Measurements from ENCODE around the gene SRPK2. TPM values are rescaled to one million over a fixed set of nuclear protein-coding genes. Genes with fewer than 3 reads are reported as not detected.
"Not testable (repeated sequence)": the region's sequence is repeated elsewhere in the genome, so short reads cannot be mapped to it uniquely, and the experiment has no call there.

The SRPK2 gene
- 56.4 and 58.3 TPM in 2 replicates for total RNA-seq

GRCh38 chr7:105388356-105389087 is at the start of gene SRPK2:
Gene SRPK2 (minus strand): TSS chr7:105388921.
- intact Hi-C loops (cut with micrococcal nuclease), result loop anchor here (1.0 to 5.0 kb wide), 8 partner anchors 36 to 1181 kb away; partner anchors contain the start of genes ORC5 and PUS7
- Mint-ChIP-seq H3K4me1 (ENCODE audit: low read depth) (peaks cover 29% of the 10 kb centered on the region), H3K27ac (peak within 1 kb of the TSS; percentile 95), H3K36me3 (ENCODE audit: low read depth) (peaks cover 9% of the 10 kb centered on the region), H3K9me3 (no peaks in the 10 kb centered on the region), H3K4me3 (peak within 1 kb of the TSS; percentile 95), H3K27me3 (ENCODE audit: insufficient read depth) (peaks cover 4% of the 10 kb centered on the region)
- DNase-seq (ENCODE audit: low spot score), result peak; percentile 75

DNA sequence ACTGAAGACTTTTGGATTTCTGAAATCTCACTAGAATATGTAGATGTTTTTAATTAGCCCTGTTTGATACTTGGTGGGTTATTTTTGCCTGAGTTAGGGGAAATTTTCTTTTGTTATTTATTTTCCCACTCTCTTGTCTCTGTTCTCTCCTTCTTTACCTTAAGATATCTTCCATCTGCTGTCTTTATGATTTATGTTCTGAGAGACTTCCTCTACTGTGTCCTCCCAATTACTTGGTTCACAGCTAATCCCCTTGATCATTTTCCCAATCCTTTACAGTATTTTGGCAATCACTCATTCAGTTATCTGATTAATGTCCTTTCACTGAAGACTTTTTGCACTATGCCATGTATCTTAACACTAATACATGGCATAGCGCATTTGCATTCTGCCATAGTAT is 49.5 kb upstream of the SRPK2 start:
- Mint-ChIP-seq H3K27ac (no peak overlapping the region), H3K36me3 (ENCODE audit: low read depth) (no peaks in the 10 kb centered on the region), H3K4me3 (no peak overlapping the region), H3K9me3 (no peaks in the 10 kb centered on the region), H3K4me1 (ENCODE audit: low read depth) (no peaks in the 10 kb centered on the region), H3K27me3 (ENCODE audit: insufficient read depth) (no peaks in the 10 kb centered on the region)
- intact Hi-C loops (cut with micrococcal nuclease), result no loop called here
- DNase-seq (ENCODE audit: low spot score), result no peak

GRCh38 chr7:105437356-105437755 is 48.6 kb upstream of the SRPK2 start:
- H3K4me3 Mint-ChIP-seq; DNase-seq (ENCODE audit: low spot score); H3K27ac Mint-ChIP-seq; H3K36me3 Mint-ChIP-seq (ENCODE audit: low read depth); intact Hi-C loops (cut with micrococcal nuclease); H3K4me1 Mint-ChIP-seq (ENCODE audit: low read depth); H3K27me3 Mint-ChIP-seq (ENCODE audit: insufficient read depth); H3K9me3 Mint-ChIP-seq: not testable (repeated sequence)

DNA sequence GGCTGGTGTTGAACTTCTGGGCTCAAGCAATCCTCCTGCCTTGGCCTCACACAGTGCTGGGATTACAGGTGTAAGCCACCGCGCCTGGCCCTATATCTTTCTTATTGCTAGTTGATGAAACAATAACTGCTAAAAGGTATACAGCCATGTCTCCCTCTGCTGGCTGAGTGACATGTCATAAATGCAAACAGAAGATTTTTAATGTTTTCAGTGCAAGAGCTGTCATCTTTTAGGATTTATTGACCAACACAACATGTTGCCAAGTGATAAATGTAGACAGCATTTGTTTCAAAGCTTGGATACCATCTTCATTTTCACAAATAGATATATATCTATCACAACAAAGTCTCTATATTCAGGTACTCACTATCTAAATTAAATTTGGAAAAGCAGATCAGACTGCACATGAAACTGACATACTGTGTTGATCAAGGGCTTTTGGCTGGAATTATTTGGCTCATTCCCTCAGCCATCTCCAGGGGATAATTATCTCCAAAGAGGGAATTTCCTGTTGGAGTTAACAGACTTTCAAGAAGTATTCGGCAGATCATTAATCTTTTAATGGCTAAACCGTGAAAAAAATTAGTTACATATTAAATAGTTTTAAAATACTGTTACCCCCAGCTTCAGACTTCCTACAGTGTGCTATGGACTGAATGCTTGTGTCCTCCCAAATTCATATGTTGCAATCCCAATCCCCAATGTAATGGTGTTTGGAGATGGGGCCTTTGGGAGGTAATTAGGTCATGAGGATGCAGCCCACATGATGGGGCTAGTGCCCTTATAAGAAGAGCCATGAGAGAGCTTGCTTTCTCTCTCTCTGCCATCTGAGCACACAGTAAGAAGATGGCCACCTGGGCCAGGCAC is 41.3 kb upstream of the SRPK2 start:
- intact Hi-C loops (cut with micrococcal nuclease), result loop anchor here (1.0 to 5.0 kb wide), 5 partner anchors 133 to 507 kb away; no protein-coding TSS in a partner anchor
- peak; percentile 19 for DNase-seq (ENCODE audit: low spot score)
- H3K36me3 Mint-ChIP-seq (ENCODE audit: low read depth), result no peaks in the 10 kb centered on the region
- H3K4me1 Mint-ChIP-seq (ENCODE audit: low read depth), result peaks cover 12% of the 10 kb centered on the region
- no peaks in the 10 kb centered on the region for H3K27me3 Mint-ChIP-seq (ENCODE audit: insufficient read depth)
- H3K27ac Mint-ChIP-seq, result no peak overlapping the region
- H3K9me3 Mint-ChIP-seq, result no peaks in the 10 kb centered on the region
- no peak overlapping the region for H3K4me3 Mint-ChIP-seq

- intact Hi-C loops (cut with micrococcal nuclease), result loop anchor here (2.0 to 5.0 kb wide), 4 partner anchors 36 to 319 kb away; no protein-coding TSS in a partner anchor
- H3K9me3 Mint-ChIP-seq, result no peaks in the 10 kb centered on the region
- H3K4me3 Mint-ChIP-seq, result no peak overlapping the region
- peaks cover 12% of the 10 kb centered on the region for H3K4me1 Mint-ChIP-seq (ENCODE audit: low read depth)
- H3K36me3 Mint-ChIP-seq (ENCODE audit: low read depth), result no peaks in the 10 kb centered on the region
- no peak for DNase-seq (ENCODE audit: low spot score)
- H3K27ac Mint-ChIP-seq, result peak overlapping the region; percentile 45
- no peaks in the 10 kb centered on the region for H3K27me3 Mint-ChIP-seq (ENCODE audit: insufficient read depth)
Measured at GRCh38 chr7:105426606-105427146, 38.0 kb upstream of the SRPK2 start.

DNA sequence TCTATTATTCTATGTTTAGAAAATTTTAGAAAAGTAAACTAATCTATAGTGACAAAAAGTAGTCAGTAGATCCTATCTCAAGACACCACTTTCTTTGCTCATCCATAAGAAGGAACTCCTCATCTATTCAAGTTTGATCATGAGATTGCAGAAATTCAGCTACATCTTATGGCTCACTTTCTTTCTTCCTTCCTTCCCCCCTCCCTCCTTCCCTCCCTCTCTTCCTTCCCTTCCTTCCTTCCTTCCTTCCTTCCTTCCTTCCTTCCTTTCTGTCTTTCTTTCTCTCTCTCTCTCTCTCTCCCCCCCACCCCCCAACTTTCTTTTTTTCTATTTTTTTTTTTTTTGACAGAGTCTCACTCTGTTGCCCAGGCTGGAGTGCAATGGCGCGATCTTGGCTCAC is 35.3 kb upstream of the SRPK2 start:
- Mint-ChIP-seq H3K4me1 (ENCODE audit: low read depth) (peaks cover 12% of the 10 kb centered on the region), H3K27me3 (ENCODE audit: insufficient read depth) (no peaks in the 10 kb centered on the region), H3K9me3 (no peaks in the 10 kb centered on the region), H3K4me3 (no peak overlapping the region), H3K36me3 (ENCODE audit: low read depth) (no peaks in the 10 kb centered on the region), H3K27ac (no peak overlapping the region)
- intact Hi-C loops (cut with micrococcal nuclease), result no loop called here
- DNase-seq (ENCODE audit: low spot score), result no peak

DNA sequence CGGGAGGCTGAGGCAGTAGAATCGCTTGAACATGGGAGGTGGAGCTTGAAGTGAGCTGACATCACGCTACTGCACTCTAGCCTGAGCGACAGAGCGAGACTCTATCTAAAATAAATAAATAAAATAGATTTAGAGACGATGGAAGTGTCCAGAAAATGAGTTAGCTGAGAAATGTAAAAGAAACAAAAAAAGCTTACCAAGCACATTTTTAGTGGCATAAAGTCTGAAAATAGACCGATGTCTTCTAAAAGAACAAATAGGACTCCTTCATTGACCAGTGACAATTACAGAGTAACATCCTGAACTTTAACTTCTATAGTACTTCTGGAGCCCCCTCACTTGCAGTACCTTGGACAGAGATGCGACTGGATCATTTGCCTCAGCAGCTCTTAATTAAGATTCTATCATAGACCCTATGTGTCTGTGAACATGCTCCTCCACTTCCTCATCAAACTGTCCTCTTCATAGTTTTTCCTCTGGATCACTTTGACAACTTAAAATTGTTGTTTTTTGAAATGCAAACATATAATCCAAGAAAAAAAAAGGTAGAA is 25.2 kb upstream of the SRPK2 start:
- H3K27me3 Mint-ChIP-seq (ENCODE audit: insufficient read depth), result no peaks in the 10 kb centered on the region
- no peaks in the 10 kb centered on the region for H3K36me3 Mint-ChIP-seq (ENCODE audit: low read depth)
- no peak overlapping the region for H3K27ac Mint-ChIP-seq
- intact Hi-C loops (cut with micrococcal nuclease), result no loop called here
- H3K4me3 Mint-ChIP-seq, result no peak overlapping the region
- H3K4me1 Mint-ChIP-seq (ENCODE audit: low read depth), result no peaks in the 10 kb centered on the region
- DNase-seq (ENCODE audit: low spot score), result no peak
- H3K9me3 Mint-ChIP-seq, result no peaks in the 10 kb centered on the region

GRCh38 chr7:105410774-105411173 is 22.1 kb upstream of the SRPK2 start:
- H3K4me3 Mint-ChIP-seq; intact Hi-C loops (cut with micrococcal nuclease); H3K4me1 Mint-ChIP-seq (ENCODE audit: low read depth); H3K9me3 Mint-ChIP-seq; H3K27ac Mint-ChIP-seq; H3K36me3 Mint-ChIP-seq (ENCODE audit: low read depth); DNase-seq (ENCODE audit: low spot score); H3K27me3 Mint-ChIP-seq (ENCODE audit: insufficient read depth): not testable (repeated sequence)

- H3K27ac Mint-ChIP-seq; intact Hi-C loops (cut with micrococcal nuclease); H3K4me3 Mint-ChIP-seq; H3K27me3 Mint-ChIP-seq (ENCODE audit: insufficient read depth); H3K4me1 Mint-ChIP-seq (ENCODE audit: low read depth); DNase-seq (ENCODE audit: low spot score); H3K9me3 Mint-ChIP-seq; H3K36me3 Mint-ChIP-seq (ENCODE audit: low read depth): not testable (repeated sequence)
Measured at GRCh38 chr7:105409775-105410174, 21.1 kb upstream of the SRPK2 start.

DNA sequence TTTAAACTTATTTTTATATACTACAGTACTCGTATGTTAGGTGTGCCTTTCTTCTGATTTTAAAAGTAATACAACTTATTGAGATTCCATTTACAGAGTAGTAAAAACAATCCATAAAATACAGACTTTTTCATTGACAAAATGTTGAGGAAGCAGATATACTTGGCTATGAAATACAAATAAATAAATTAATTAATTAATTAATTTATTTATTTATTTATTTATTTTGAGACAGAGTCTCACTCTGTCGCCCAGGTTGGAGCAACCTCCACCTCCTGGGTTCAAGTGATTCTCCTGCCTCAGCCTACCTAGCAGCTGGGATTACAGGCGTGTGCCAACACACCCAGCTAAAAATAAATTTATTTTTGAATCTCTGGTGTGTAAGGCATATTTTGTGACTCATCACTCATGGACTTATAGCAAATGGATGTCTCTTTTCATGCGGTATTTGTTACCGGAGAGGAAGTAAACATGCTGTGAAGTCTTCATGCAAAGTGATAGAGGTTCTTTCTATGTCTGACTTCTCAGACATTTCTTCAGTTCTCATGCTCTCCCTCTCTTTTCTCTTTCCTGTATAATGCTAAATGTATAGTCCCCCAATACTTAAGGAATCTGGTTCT is 20.2 kb upstream of the SRPK2 start:
- no peaks in the 10 kb centered on the region for H3K9me3 Mint-ChIP-seq
- H3K4me1 Mint-ChIP-seq (ENCODE audit: low read depth), result no peaks in the 10 kb centered on the region
- H3K27me3 Mint-ChIP-seq (ENCODE audit: insufficient read depth), result no peaks in the 10 kb centered on the region
- intact Hi-C loops (cut with micrococcal nuclease), result no loop called here
- no peak overlapping the region for H3K4me3 Mint-ChIP-seq
- H3K36me3 Mint-ChIP-seq (ENCODE audit: low read depth), result no peaks in the 10 kb centered on the region
- no peak for DNase-seq (ENCODE audit: low spot score)
- no peak overlapping the region for H3K27ac Mint-ChIP-seq

GRCh38 chr7:105403128-105403527 is 14.4 kb upstream of the SRPK2 start:
- H3K9me3 Mint-ChIP-seq, result no peaks in the 10 kb centered on the region
- no peaks in the 10 kb centered on the region for H3K4me1 Mint-ChIP-seq (ENCODE audit: low read depth)
- no peak for DNase-seq (ENCODE audit: low spot score)
- no peaks in the 10 kb centered on the region for H3K36me3 Mint-ChIP-seq (ENCODE audit: low read depth)
- intact Hi-C loops (cut with micrococcal nuclease), result no loop called here
- H3K27me3 Mint-ChIP-seq (ENCODE audit: insufficient read depth), result no peaks in the 10 kb centered on the region
- H3K4me3 Mint-ChIP-seq, result no peak overlapping the region
- no peak overlapping the region for H3K27ac Mint-ChIP-seq

- Mint-ChIP-seq H3K36me3 (ENCODE audit: low read depth) (no peaks in the 10 kb centered on the region), H3K9me3 (no peaks in the 10 kb centered on the region), H3K27me3 (ENCODE audit: insufficient read depth) (no peaks in the 10 kb centered on the region), H3K4me1 (ENCODE audit: low read depth) (no peaks in the 10 kb centered on the region), H3K4me3 (no peak overlapping the region), H3K27ac (no peak overlapping the region)
- DNase-seq (ENCODE audit: low spot score), result no peak
- intact Hi-C loops (cut with micrococcal nuclease), result no loop called here
Measured at GRCh38 chr7:105402221-105403095, 13.7 kb upstream of the SRPK2 start.

All from activated T-helper 1 cell treated with anti-CD3 and anti-CD28 coated beads, Interleukin-12 subunit alpha, Interleukin-12 subunit beta, Interleukin-2, Interleukin-4 antibody, amounts not matched to agents 30 ng/mL and 10 ng/mL and 1 ng/mL, durations not matched to agents 14 hours and 24 hours and 36 hours (primary cell).